GM18511 (cell line): ENCODE measurements around the gene ZNF746.
"Not testable (repeated sequence)": the region's sequence is repeated elsewhere in the genome, so short reads cannot be mapped to it uniquely, and the experiment has no call there.

ENCODE experiments used
- ATAC-seq: cut with Tn5 transposase; IDR thresholded peaks from one replicate; pipeline ENCODE4 v1.9.1; 2021; ENCODE audit warnings: mild to moderate bottlenecking, moderate library complexity; ENCODE audit not compliant: unreplicated experiment

ZNF746 gene

DNA sequence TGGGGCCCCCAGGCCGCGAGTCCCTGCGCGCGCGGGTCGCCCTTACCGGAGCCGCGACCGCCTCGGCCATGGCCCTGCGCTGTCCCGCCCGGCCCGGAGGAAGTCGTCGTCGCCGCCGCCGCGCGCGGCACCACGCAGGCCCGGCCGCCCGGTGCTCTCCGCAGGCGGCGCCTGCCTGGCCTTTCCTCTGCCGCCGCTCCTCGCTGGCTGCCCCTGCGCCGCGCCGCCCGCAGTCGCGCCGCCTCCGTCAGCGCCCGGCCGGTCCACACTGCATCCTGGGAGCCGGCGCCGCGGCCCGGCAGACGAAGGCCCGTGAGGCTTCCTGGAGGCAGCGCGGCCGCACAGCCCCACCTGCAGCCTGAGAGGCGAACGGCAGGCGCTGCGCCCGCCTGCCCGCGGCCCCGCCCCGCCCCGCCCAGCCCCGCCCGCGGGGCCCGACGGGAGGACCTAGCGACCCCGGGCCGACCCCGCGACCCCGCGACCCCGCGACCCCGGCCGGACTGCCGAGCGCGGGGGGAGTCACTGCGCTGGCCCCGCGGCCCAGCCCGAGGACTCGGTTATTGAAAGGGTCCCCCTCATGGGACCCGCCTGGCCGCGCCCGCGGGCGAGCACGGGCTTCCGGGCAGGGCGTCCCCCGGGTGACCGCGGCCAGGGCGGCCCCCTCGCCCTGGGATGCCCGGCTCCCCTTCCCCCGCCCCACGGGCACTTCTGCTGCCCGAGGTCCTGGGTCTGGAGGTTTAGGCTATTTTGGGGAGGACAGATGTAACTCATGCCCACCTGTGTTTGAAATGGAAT, at the start of gene ZNF746:
TSS of gene ZNF746 (minus strand) at position 343 of the 795 bp plus-strand sequence. CDS start at position 70, 273 bp downstream.
- peak; percentile 95 for ATAC-seq

GRCh38 chr7:149547126-149547525, 49.5 kb upstream of the ZNF746 start:
- ATAC-seq: no peak

DNA sequence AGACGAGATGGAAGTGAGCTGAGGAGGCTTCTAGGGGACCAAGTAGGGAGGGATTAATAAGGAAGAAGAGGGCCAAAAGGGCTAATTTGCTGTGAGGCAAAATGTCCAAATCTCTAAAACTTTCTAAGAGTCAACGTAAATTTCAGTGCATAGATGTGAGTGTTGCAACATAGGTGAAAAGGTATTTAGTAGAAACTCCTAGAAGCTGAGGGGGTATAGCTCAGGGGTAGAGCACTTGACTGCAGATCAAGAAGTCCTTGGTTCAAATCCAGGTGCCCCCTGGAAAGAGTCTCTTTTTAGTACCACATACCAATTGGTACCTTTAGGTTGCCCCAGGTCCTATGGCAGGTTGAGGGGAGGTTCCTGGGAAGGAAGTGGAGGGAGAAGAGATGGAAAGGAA, 48.7 kb upstream of the ZNF746 start:
- no peak for ATAC-seq

- ATAC-seq: no peak
Observed at GRCh38 chr7:149544028-149544427, 46.4 kb upstream of the ZNF746 start.

DNA sequence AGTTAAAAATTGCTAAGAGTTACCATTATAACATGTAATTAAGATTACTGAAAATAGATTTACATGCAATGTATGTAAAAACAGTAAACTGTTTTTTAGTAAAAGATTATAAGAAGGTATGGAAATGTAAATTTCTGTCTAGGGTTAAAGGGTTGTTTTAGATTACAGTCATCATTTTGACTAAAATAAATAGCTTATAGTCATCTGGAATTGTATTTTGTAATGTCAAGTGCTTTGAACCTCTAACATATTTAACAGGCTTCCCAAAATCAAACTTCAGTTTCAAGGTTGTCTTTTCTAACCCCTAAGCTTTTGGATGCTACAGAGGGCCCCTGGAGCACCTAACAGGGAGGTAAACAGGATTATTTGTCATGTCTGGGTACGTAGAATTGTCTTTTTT, 35.0 kb upstream of the ZNF746 start:
- ATAC-seq: no peak

DNA sequence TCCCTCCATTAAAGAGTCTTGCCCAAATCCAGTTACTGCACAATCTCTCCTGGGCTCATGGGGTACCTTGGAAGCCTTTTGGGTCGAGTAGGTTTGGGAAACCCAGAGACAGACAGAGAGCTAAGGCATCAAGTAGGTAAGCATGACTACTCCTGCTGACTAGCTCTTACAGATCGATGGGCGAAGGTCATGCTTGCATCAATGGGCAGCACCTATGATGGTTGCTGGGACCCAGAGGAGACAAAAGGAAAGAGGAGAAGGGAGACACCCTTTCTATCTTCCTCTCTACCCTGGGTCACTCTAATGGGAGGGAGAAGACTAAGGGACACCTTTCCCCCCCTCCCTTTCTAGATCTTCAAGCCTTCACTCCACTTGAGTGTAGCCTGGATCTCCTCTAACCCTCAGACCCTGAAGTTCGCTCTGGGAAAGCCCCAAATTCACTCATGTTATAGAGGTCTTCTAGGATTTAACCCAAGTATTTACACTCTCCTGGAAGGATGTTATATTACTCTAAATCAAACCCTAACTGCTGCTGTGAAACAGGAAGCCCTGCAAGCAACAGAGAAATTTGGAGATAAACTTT, 31.6 kb upstream of the ZNF746 start:
- ATAC-seq: no peak

DNA sequence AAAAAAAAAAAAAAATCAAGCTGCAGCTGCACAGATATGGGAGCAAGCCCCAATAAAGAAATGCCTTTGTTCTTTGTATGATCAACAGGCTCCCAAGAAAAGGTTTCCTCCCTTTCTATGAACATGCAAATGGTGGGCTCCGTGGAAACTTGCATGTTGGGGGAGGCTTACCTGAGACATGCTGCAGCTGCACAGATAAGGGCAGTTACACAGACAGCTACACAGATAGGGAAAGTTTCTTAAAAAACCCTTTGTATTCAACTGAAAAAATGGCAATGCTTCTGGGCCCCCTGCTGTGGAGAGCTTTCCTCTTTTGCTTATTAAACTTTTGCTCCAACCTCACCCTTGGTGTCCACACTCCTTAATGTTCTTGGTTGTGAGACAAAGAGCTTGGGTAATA, 29.8 kb upstream of the ZNF746 start:
- no peak for ATAC-seq

- ATAC-seq: no peak
Observed at GRCh38 chr7:149525280-149525679, 27.7 kb upstream of the ZNF746 start.

DNA sequence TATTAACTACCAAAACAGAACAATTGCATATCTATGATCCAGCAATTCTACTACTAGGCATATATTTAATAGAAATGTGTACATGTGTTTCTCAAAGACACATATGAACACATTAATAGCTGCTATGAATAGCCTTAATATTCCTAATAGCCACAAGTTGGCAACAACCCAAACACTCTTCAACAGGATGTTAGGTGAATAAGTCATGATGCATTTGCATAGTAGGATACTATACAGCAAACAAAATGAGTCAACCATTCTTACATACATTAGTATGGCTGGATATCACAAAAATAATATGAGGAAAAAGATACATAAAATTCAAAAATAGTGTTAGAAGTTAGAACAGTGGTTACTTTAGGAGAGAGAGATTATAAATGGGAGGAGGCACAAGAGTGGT, 26.8 kb upstream of the ZNF746 start:
- no peak for ATAC-seq

GRCh38 chr7:149510248-149510647, 12.6 kb upstream of the ZNF746 start:
- ATAC-seq: no peak

- no peak for ATAC-seq
Observed at GRCh38 chr7:149509774-149510173, 12.2 kb upstream of the ZNF746 start.

DNA sequence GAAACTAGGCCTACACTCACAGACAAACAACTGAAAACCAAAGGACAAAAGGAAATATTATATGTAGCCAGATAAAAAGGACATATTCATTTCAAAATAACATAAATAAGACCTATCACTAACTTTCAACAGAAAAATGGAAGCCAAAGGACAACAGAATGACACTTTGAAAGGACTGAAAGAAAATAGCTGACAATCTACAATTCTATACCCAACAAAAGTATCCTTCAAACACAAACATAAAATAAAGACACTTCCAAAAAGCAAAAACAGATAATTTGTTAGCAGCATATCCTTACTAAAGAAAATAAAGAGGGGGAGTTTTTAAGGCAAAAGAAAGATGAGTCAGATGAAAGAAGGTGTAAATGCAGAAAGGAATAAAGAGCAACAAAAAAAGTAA, 7.9 kb upstream of the ZNF746 start:
- no peak for ATAC-seq

DNA sequence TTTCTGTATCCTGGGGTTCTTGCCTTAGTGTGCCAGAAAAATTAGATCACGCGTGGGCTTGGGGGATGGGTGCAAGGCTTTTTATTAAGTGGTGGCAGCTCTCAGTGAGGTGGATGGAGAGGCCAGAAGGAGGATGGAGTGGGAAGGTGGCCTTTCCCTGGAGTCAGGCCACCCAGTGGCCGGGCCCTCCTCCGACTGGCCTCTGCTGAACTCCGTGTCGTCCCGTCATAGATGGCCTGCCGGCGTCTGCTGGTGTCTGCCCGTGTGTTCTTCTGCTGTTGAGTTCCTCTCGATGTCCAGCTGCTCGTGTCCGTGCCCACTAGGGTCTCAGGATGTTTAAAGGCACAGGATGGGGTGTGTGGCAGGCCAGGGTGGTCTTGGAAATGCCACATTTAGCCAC, 4.0 kb upstream of the ZNF746 start:
- no peak for ATAC-seq

DNA sequence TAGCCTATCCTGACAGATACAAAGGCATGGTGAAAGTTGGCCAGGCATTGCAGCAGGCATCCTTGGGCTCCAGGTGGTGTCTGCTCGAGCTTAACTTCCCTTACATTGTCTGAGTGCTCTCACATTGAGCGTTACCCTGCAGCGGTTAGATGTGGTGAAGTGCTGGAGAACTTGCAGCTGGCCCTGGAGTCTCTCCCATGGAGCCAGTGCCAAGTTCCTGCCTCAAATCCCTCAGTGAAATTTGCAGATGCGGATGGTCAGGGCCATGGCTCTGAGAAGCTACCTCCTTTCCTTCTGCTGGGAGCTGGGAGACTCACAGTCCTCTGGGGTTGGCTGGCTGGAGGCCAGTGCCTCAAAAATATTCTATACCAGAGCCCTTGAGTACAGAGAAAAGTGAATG, 3.3 kb upstream of the ZNF746 start:
- no peak for ATAC-seq

DNA sequence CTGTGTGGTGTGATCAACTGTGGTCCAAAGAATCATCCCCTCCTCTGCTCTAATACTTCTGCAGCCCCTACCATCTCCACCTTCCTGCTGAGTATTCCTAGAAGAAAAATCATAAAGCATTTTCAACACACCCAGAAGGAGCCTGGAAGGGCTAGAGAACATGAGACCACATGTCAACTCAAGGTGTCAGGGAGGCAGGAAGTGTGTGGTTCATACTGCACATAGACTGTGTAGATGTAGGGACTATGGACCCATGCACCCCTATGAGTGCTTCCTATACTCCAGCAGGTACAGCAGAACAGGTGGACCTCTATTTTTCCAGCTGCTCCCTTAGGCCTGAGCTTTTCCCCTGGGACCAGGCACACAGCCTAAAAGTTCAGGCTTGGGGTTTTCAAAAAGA, 2.6 kb upstream of the ZNF746 start:
- ATAC-seq: no peak

DNA sequence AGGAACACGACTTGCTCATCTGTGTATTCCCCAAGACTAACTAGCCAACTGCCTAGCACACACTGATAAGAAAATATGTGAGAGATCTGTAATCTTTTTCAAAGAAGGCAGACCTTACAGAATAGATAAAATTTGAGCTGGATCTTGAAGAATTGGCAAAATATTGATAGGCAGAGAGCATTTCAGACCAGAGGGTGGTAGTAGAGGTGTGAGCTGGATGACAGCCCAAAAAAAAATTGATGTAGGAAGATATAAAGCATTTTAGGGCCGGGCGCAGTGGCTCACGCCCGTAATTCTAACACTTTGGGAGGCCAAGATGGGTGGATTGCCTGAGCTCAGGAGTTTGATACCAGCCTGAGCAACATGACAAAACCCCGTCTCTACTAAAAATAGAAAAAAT, 1.2 kb upstream of the ZNF746 start:
- ATAC-seq: no peak

DNA sequence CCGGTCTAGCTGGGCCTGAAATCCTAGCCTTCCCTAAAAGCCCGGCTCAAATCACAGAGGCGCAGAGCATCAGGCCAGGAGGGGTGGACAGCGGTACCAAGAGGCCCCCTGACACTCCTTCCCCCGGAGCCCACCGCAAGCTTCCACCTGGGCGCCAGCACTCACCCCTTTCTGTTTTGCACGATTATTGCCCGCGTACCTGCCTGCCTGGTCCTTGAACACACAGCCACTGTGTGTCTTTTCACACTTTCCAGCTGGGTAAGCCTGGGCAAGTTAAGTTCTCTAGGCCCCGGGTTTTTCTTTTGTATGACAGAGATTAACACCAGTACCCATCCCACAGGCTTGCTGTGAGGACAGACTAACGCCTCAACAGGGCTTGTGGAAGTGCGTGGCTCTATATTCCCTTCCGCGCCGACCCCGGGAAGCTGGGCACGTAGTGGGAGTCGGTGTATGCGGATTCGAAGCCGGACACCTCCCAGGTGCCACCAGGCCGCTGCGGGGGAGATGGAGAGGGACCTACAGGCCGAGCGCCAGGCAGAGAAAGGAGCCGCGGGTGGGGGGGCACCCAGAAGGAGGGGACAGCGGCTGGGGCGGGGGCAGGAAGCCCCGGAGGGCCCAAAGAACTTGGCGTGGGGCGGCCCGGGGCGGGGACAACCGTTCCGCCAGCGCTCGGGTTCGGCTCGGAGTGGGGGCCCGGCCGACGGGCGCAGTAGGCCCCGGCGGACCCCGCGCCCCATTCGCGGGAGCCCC, 792 bp downstream of the ZNF746 start:
- ATAC-seq: peak; percentile 43

DNA sequence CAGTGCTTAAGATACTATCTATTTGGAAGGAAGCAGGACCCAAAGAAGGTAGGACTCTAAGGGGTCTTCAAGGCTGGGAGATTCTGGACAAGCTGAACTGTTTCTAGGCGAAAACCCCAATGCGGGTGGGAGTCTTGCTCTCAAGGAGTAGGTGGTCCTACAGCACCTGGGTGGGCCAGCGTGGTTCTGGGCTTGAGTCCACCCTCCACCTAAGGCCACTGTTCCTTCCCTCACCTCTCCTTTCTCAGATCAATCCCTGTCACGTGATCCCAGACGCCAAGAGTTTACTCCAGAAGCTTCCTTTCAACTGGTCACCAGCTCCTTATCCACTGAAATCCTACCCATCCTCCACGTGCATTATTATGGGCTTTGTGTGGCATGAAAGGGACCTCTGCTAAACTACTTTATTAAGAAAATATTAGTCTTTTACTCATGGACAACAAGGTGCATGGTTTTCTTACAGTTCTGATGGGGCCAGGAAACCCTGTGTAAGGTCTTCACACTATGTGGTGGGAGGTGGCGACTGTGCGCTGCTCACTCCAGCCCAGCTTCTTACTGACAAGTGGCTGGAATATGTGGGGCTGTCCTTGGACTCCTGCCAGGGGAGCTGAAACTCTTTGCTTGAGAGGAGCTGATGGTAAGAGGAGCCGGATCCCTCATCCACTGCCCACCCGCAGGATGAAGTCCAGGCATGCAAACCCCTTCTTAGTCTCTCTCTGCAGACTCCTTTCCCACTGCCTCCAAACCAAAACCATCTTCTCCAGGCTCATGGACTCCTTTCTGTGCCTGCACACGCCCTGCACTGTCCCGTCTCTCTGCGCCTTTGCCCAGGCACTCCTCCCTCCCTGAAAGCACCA, 1.6 kb downstream of the ZNF746 start:
- no peak for ATAC-seq

DNA sequence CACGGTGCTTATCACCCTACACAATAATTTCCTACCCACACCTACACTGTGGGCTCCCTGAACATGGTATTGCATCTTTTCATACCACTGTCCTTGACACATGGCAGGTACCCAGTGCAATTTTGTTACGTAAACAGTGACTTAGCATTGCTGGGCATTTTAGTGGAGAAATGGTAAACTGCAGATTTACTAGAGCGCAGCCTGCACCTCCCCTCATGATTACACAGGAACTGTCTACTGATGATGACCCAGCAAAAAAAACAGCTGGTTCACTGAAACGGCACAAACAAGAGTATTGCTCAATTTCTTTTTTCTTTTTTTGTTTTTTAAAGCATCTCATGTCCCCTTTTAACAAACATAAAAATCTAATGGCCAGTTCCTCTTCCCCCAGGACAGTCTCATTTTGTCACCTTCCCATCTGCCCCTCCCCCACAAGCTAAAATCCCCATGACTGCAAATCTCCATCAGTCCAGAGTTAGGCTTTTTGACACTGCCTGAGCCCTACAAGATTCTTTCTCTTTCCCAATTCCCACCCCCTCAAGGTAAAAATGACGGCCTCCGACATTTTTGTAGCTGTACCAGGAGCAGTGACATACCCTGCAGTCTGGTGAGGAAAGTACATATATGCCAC, 2.8 kb downstream of the ZNF746 start:
- no peak for ATAC-seq

DNA sequence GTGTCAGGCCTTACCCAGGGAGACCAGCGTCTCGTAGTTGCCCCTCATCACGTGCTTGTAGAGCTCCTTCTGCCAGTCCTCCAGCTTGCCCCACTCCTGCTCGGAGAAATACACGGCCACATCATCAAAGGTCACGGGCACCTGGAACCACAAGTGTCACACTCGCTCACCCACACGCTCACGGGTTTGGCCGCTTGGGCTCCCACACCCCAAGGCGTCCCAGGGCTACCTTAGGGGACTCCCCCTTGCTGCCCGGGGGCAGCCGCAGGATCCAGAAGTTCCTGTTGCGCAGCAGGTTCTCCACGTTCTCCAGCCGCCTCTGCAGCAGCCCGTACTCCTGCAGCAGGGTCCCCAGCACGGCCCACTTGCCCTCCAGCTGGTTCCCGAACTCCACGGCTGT, 3.6 kb downstream of the ZNF746 start:
- not testable (repeated sequence) for ATAC-seq

GRCh38 chr7:149493366-149493765, 4.2 kb downstream of the ZNF746 start:
- no peak for ATAC-seq
